HUES6 (cell line): Measurements from ENCODE around the gene SLC6A7.
A peak's percentile ranks its signal among the peaks of the same experiment; 100 is the strongest.

ENCODE experiments used
- H3K27ac ChIP-seq: 2 replicates; pipeline ENCODE4 v1.7.0; 2013; ENCODE audit warnings: low read depth, mild to moderate bottlenecking, low read length, inconsistent platforms
- H3K27me3 ChIP-seq: 2 replicates; pipeline ENCODE4 v1.6.1; 2013; ENCODE audit warnings: low read length; ENCODE audit not compliant: control insufficient read depth, insufficient read depth
- H3K36me3 ChIP-seq: 2 replicates; pipeline ENCODE4 v1.6.1; 2013; ENCODE audit warnings: low read length; ENCODE audit not compliant: control insufficient read depth, insufficient read depth
- H3K4me1 ChIP-seq: 2 replicates; pipeline ENCODE4 v1.6.1; 2013; ENCODE audit warnings: low read length; ENCODE audit not compliant: control insufficient read depth, insufficient read depth
- H3K4me3 ChIP-seq: 2 replicates; pipeline ENCODE4 v1.5.1; 2013; ENCODE audit warnings: low read depth, low read length
- H3K9ac ChIP-seq: one replicate; pipeline ENCODE4 v1.6.1; 2013; ENCODE audit warnings: mild to moderate bottlenecking, low read length
- H3K9me3 ChIP-seq: 2 replicates; pipeline ENCODE4 v1.6.1; 2013; ENCODE audit warnings: low read depth, low read length; ENCODE audit not compliant: control insufficient read depth, insufficient read depth

Gene SLC6A7

GRCh38 chr5:150166037-150166649 lies 23.7 kb upstream of the SLC6A7 start:
- peaks cover 33% of the 10 kb centered on the region; the same call in 1 of the 2 replicates for H3K4me1 ChIP-seq
- peak overlapping the region; percentile 32 for H3K9ac ChIP-seq
- H3K27ac ChIP-seq: no peak overlapping the region
- no peaks in the 10 kb centered on the region for H3K9me3 ChIP-seq
- H3K27me3 ChIP-seq: peaks cover 81% of the 10 kb centered on the region
- no peaks in the 10 kb centered on the region for H3K36me3 ChIP-seq
- H3K4me3 ChIP-seq: peak overlapping the region; percentile 40; the same call in 1 of the 2 replicates

DNA sequence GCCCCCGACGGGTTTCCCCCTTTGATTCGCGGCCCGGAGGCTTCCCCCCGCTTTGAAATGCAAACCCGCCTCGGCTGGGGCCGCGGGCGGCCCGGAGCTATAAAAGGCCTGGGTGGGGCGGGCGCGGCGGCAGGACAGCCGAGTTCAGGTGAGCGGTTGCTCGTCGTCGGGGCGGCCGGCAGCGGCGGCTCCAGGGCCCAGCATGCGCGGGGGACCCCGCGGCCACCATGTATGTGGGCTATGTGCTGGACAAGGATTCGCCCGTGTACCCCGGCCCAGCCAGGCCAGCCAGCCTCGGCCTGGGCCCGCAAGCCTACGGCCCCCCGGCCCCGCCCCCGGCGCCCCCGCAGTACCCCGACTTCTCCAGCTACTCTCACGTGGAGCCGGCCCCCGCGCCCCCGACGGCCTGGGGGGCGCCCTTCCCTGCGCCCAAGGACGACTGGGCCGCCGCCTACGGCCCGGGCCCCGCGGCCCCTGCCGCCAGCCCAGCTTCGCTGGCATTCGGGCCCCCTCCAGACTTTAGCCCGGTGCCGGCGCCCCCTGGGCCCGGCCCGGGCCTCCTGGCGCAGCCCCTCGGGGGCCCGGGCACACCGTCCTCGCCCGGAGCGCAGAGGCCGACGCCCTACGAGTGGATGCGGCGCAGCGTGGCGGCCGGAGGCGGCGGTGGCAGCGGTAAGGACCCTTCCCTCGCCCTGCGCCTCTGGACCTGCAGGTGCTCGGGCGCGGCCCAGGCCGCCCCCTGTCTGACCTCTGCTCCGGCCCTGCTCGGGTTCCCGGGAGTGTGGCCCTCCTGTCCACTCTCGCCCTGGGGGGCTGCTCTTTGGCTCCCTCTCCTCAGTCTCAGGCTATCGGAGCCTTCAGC lies 23.0 kb upstream of the SLC6A7 start, which contains the start of gene CDX1:
TSS of gene CDX1 (plus strand) at position 129 of the 862 bp plus-strand sequence. CDS start at position 228, 99 bp downstream.
- H3K36me3 ChIP-seq: no peaks in the 10 kb centered on the region
- no peaks in the 10 kb centered on the region for H3K9me3 ChIP-seq
- peaks cover 30% of the 10 kb centered on the region; the same call in 1 of the 2 replicates for H3K4me1 ChIP-seq
- H3K27ac ChIP-seq: no peak within 1 kb of the TSS
- H3K9ac ChIP-seq: peak within 1 kb of the TSS; percentile 48
- peak within 1 kb of the TSS; percentile 58 for H3K4me3 ChIP-seq
- peaks cover 86% of the 10 kb centered on the region for H3K27me3 ChIP-seq

DNA sequence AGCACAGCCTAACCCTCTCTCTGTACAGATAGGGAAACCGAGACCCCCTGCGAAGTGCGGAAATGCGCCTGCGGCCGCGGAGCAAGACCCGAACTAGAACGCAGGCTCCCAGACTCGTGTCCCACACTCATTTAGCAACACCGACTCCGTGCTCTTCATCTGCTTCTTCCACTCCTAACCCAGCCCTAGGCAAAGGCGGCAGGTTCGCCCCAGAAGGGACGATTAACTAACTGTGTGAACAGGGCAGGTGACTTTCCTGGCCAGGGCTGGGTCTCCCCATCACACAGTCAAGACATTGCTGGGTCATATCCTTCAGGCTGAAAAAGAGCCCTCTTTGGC lies 22.4 kb upstream of the SLC6A7 start:
- H3K27ac ChIP-seq: no peak overlapping the region

GRCh38 chr5:150167908-150168307 lies 22.0 kb upstream of the SLC6A7 start:
- Histone ChIP-seq H3K9me3 (no peaks in the 10 kb centered on the region), H3K36me3 (no peaks in the 10 kb centered on the region), H3K27ac (no peak overlapping the region), H3K9ac (peak overlapping the region; percentile 48), H3K4me1 (peaks cover 27% of the 10 kb centered on the region; the same call in 1 of the 2 replicates), H3K4me3 (peak overlapping the region; percentile 58; the same call in 1 of the 2 replicates), H3K27me3 (peaks cover 96% of the 10 kb centered on the region)

More for the DNA sequence above, 22.4 kb upstream of the SLC6A7 start:
- Histone ChIP-seq H3K27me3 (peaks cover 92% of the 10 kb centered on the region), H3K36me3 (no peaks in the 10 kb centered on the region), H3K4me1 (peaks cover 27% of the 10 kb centered on the region; the same call in 1 of the 2 replicates), H3K9ac (peak overlapping the region; percentile 48), H3K4me3 (peak overlapping the region; percentile 58), H3K9me3 (no peaks in the 10 kb centered on the region)

- peaks cover 97% of the 10 kb centered on the region for H3K27me3 ChIP-seq
These were observed 21.0 kb upstream of the SLC6A7 start for GRCh38 chr5:150168864-150169263.

DNA sequence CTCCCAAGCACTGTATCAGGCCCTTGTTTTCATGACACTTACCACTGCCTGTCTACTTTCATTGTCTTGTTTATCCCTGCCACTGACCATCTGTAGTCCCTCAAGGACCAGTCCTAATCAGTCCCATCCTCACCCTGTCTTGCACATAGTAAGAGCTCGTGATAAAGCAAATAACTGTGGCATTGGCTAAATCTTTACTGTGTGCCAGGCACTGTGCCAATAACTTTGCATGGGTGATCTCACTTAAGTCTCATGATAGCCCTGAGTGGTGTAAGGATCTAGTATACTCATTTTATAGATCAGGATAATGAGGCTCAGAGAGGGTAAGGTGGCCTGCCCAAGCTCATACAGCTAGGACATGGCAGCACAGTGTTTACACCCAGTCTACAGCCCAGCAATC lies 17.7 kb upstream of the SLC6A7 start:
- peaks cover 4% of the 10 kb centered on the region; the same call in 1 of the 2 replicates for H3K4me1 ChIP-seq
- peaks cover 67% of the 10 kb centered on the region for H3K27me3 ChIP-seq
- no peaks in the 10 kb centered on the region for H3K9me3 ChIP-seq
- H3K4me3 ChIP-seq: no peak overlapping the region
- no peak overlapping the region for H3K27ac ChIP-seq
- no peak overlapping the region for H3K9ac ChIP-seq
- no peaks in the 10 kb centered on the region for H3K36me3 ChIP-seq

More at GRCh38 chr5:150168864-150169263, 21.0 kb upstream of the SLC6A7 start:
- Histone ChIP-seq H3K9ac (no peak overlapping the region), H3K27ac (no peak overlapping the region), H3K4me3 (no peak overlapping the region), H3K9me3 (no peaks in the 10 kb centered on the region), H3K36me3 (no peaks in the 10 kb centered on the region), H3K4me1 (peaks cover 20% of the 10 kb centered on the region; the same call in 1 of the 2 replicates)

DNA sequence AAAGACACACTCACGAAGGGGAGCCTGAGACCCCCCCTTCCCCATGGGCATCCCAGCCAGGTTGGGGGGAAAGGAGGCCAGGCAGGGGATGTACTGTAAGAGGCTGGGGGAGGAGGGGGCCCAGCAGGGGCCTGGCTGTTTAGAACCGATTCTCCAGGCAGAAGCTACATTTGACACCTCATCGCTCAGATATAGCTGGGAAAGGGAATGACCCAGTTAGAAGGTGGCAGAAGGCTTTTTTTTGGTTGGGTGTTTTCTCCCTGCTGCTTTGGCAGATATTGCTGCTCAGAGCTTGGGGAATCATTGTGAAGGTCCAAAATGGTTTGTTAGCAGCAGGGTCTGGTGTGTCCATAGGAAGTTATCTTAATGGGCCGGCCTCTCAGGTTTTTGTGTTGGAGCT lies 17.3 kb upstream of the SLC6A7 start:
- Histone ChIP-seq H3K9ac (no peak overlapping the region), H3K27me3 (peaks cover 63% of the 10 kb centered on the region), H3K4me1 (no peaks in the 10 kb centered on the region; the same call in 1 of the 2 replicates), H3K27ac (no peak overlapping the region), H3K4me3 (no peak overlapping the region), H3K36me3 (no peaks in the 10 kb centered on the region), H3K9me3 (no peaks in the 10 kb centered on the region)

- Histone ChIP-seq H3K9ac (no peak overlapping the region), H3K27me3 (peaks cover 56% of the 10 kb centered on the region), H3K4me3 (no peak overlapping the region), H3K9me3 (no peaks in the 10 kb centered on the region), H3K4me1 (no peaks in the 10 kb centered on the region; the same call in 1 of the 2 replicates), H3K36me3 (no peaks in the 10 kb centered on the region), H3K27ac (no peak overlapping the region)
These were observed 16.7 kb upstream of the SLC6A7 start for GRCh38 chr5:150173161-150173560.

DNA sequence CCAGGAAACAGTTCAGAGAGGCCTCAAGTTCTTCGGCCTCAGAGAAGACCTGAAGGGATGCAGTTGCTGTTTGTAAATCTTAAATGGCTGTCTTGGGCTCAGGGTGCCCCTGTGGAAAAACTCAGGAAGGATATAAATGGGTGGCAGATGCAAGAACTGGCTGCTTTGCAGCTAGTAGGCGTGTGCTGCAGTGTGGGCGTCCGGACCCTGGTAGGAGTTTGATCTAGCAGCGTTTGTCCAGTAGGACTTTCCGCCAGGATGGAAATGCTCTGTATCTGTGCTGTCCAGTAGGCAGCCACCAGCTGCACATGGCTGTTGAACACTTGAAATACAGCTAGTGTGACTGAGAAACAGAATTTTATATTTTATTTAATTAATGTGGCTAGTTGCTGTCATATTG lies 15.6 kb upstream of the SLC6A7 start:
- H3K36me3 ChIP-seq: no peaks in the 10 kb centered on the region
- H3K9me3 ChIP-seq: no peaks in the 10 kb centered on the region
- H3K4me3 ChIP-seq: no peak overlapping the region
- H3K9ac ChIP-seq: no peak overlapping the region
- H3K27me3 ChIP-seq: peaks cover 45% of the 10 kb centered on the region
- H3K4me1 ChIP-seq: no peaks in the 10 kb centered on the region; the same call in 1 of the 2 replicates
- H3K27ac ChIP-seq: no peak overlapping the region

GRCh38 chr5:150175076-150175475 lies 14.8 kb upstream of the SLC6A7 start:
- Histone ChIP-seq H3K9me3 (no peaks in the 10 kb centered on the region), H3K4me1 (no peaks in the 10 kb centered on the region; the same call in 1 of the 2 replicates), H3K4me3 (no peak overlapping the region), H3K27ac (no peak overlapping the region), H3K9ac (no peak overlapping the region), H3K36me3 (no peaks in the 10 kb centered on the region), H3K27me3 (peaks cover 37% of the 10 kb centered on the region)

- Histone ChIP-seq H3K4me1 (no peaks in the 10 kb centered on the region; the same call in 1 of the 2 replicates), H3K4me3 (no peak overlapping the region), H3K9me3 (no peaks in the 10 kb centered on the region), H3K27me3 (peaks cover 33% of the 10 kb centered on the region), H3K27ac (no peak overlapping the region), H3K9ac (no peak overlapping the region), H3K36me3 (no peaks in the 10 kb centered on the region)
These were observed 14.3 kb upstream of the SLC6A7 start for GRCh38 chr5:150175536-150175935.
